CD14-positive monocyte (primary cell): ENCODE measurements around the gene RSPH4A. TPM values are rescaled to one million over a fixed set of nuclear protein-coding genes. Genes with fewer than 3 reads are reported as not detected.
"Not testable (repeated sequence)": the region's sequence is repeated elsewhere in the genome, so short reads cannot be mapped to it uniquely, and the experiment has no call there.

ENCODE experiments used
- DNase-seq, 3 donors: peaks; one replicate each; pipeline ENCODE4 v3.0.0-alpha.2; 2011 to 2022
- H2AFZ ChIP-seq: 2 replicates; pipeline ENCODE4 v1.6.0; 2012; ENCODE audit warnings: mild to moderate bottlenecking, low read depth, low read length, inconsistent platforms; ENCODE audit not compliant: insufficient read depth, poor library complexity, severe bottlenecking
- H3K27ac ChIP-seq, 2 donors: 1 replicate in 1 of 2; 2 replicates in 1 of 2; pipeline ENCODE4 v1.5.1; 2012 to 2013; ENCODE audit warnings: low read length in 2 of 2, control low read depth in 1 of 2, inconsistent platforms in 1 of 2, low read depth in 1 of 2, mild to moderate bottlenecking in 1 of 2
- H3K27me3 ChIP-seq, 2 donors: one replicate each; pipeline versions ENCODE4 v1.6.0 to v1.6.1; 2011 to 2013; ENCODE audit warnings: low read length in 2 of 2; ENCODE audit not compliant: control insufficient read depth in 2 of 2, insufficient read depth in 2 of 2
- H3K36me3 ChIP-seq, 2 donors: replicated peaks in 1 of 2; 1 replicate in 1 of 2; 2 replicates in 1 of 2; pipeline versions ENCODE4 v1.5.1 to v1.6.1; 2012 to 2013; ENCODE audit warnings: low read length in 2 of 2, control low read depth in 1 of 2, inconsistent platforms in 1 of 2, mild to moderate bottlenecking in 1 of 2; ENCODE audit not compliant: insufficient read depth in 2 of 2, control insufficient read depth in 1 of 2
- H3K4me1 ChIP-seq, 2 donors: 1 replicate in 1 of 2; 2 replicates in 1 of 2; pipeline versions ENCODE4 v1.5.1 to v1.6.1; 2012 to 2013; ENCODE audit warnings: low read length in 2 of 2, control low read depth in 1 of 2, inconsistent platforms in 1 of 2, mild to moderate bottlenecking in 1 of 2, moderate library complexity in 1 of 2; ENCODE audit not compliant: insufficient read depth in 2 of 2, control insufficient read depth in 1 of 2
- H3K4me2 ChIP-seq: replicated peaks from 2 replicates; pipeline ENCODE3; 2012; ENCODE audit warnings: low read length, moderate library complexity, mild to moderate bottlenecking; ENCODE audit not compliant: poor library complexity, severe bottlenecking; ENCODE audit errors: extremely low read depth
- H3K4me3 ChIP-seq, 3 experiments: fragments of 200-600 bp in 1 of 3; sonication (generic) in 1 of 3; replicated peaks in 1 of 3; 1 replicate in 2 of 3; 2 replicates in 1 of 3; pipeline ENCODE4 v1.5.1; 2011 to 2013; ENCODE audit warnings: low read length in 3 of 3, mild to moderate bottlenecking in 3 of 3, control low read depth in 2 of 3, low read depth in 2 of 3, inconsistent platforms in 1 of 3, moderate library complexity in 1 of 3
- H3K79me2 ChIP-seq: 2 replicates; pipeline ENCODE4 v1.6.0; 2012; ENCODE audit warnings: mild to moderate bottlenecking, control low read depth, inconsistent platforms, low read length, moderate library complexity; ENCODE audit not compliant: insufficient read depth
- H3K9ac ChIP-seq: 2 replicates; pipeline ENCODE4 v1.6.0; 2017; ENCODE audit warnings: low read length, mild to moderate bottlenecking; ENCODE audit not compliant: insufficient read depth, poor library complexity, severe bottlenecking
- H3K9me3 ChIP-seq, 2 donors: replicated peaks in 1 of 2; 1 replicate in 1 of 2; 2 replicates in 1 of 2; pipeline versions ENCODE4 v1.5.1 to v1.6.1; 2012 to 2013; ENCODE audit warnings: low read length in 2 of 2, control low read depth in 1 of 2; ENCODE audit not compliant: control insufficient read depth in 1 of 2, insufficient read depth in 1 of 2
- H4K20me1 ChIP-seq: 2 replicates; pipeline ENCODE4 v1.6.0; 2012; ENCODE audit warnings: mild to moderate bottlenecking, low read length, control low read depth, moderate library complexity; ENCODE audit not compliant: insufficient read depth
- H3K27ac Mint-ChIP-seq, 7 donors: one replicate each; pipeline ENCODE4 v1.8.0; 2020; ENCODE audit warnings: mild to moderate bottlenecking in 7 of 7, mixed read lengths in 7 of 7, moderate library complexity in 6 of 7, inconsistent platforms in 2 of 7
- H3K27me3 Mint-ChIP-seq, 3 donors: one replicate each; pipeline ENCODE4 v1.8.0; 2021 to 2022; ENCODE audit warnings: low read depth in 3 of 3, mild to moderate bottlenecking in 3 of 3, mixed read lengths in 3 of 3, moderate library complexity in 3 of 3, inconsistent platforms in 1 of 3
- H3K36me3 Mint-ChIP-seq, 2 donors: one replicate each; pipeline ENCODE4 v1.8.0; 2020; ENCODE audit warnings: mixed read lengths in 2 of 2, inconsistent platforms in 1 of 2, mild to moderate bottlenecking in 1 of 2
- H3K4me1 Mint-ChIP-seq: one replicate; pipeline ENCODE4 v1.8.0; 2020; ENCODE audit warnings: mild to moderate bottlenecking, mixed read lengths
- H3K4me3 Mint-ChIP-seq, 2 donors: one replicate each; pipeline ENCODE4 v1.8.0; 2020; ENCODE audit warnings: mild to moderate bottlenecking in 2 of 2, mixed read lengths in 2 of 2, moderate library complexity in 1 of 2
- H3K9me3 Mint-ChIP-seq, 7 donors: one replicate each; pipeline ENCODE4 v1.8.0; 2020 to 2022; ENCODE audit warnings: mixed read lengths in 7 of 7, mild to moderate bottlenecking in 6 of 7, moderate library complexity in 6 of 7, inconsistent platforms in 2 of 7
- WGBS: methylation state at CpG from one replicate; pipeline ENCODE4 v1.1.5; 2013; ENCODE audit warnings: missing lambda C conversion rate; ENCODE audit not compliant: insufficient coverage; 5-methylcytosine and 5-hydroxymethylcytosine counted together
- intact Hi-C, 2 donors: fragments of 100-400 bp; cut with micrococcal nuclease; formaldehyde crosslinking; loops; one replicate each; pipeline versions ENCODE4 v1.15.0 to v1.15.1; 2023
- polyA plus RNA-seq, 3 donors: library from polyadenylated mRNA; depleted of rRNA in 1 of 3; unstranded in 2 of 3; stranded (reverse) in 1 of 3; fragments of 300-500 nt in 2 of 3; fragments of >200 nt in 1 of 3; fragmentation: Illumina TruSeq in 2 of 3; gene quantifications; 1 replicate in 2 of 3; 2 replicates in 1 of 3; pipeline ENCODE4 v1.2.3, GENCODE V29; 2012 to 2021
- TF ChIP-seq, protein P1 (sequence below): fragments of 200-600 bp; IDR thresholded peaks from one replicate; pipeline ENCODE4 v1.8.0; 2022; ENCODE audit warnings: antibody characterized with exemption, mild to moderate bottlenecking

Gene RSPH4A
- polyA plus RNA-seq, 3 donors = 0.15 TPM; not detected in 2

GRCh38 chr6:116596815-116597214 lies 19.5 kb upstream of the RSPH4A start:
- intact Hi-C loops = no loop called here
- TF ChIP-seq, protein P1, sequence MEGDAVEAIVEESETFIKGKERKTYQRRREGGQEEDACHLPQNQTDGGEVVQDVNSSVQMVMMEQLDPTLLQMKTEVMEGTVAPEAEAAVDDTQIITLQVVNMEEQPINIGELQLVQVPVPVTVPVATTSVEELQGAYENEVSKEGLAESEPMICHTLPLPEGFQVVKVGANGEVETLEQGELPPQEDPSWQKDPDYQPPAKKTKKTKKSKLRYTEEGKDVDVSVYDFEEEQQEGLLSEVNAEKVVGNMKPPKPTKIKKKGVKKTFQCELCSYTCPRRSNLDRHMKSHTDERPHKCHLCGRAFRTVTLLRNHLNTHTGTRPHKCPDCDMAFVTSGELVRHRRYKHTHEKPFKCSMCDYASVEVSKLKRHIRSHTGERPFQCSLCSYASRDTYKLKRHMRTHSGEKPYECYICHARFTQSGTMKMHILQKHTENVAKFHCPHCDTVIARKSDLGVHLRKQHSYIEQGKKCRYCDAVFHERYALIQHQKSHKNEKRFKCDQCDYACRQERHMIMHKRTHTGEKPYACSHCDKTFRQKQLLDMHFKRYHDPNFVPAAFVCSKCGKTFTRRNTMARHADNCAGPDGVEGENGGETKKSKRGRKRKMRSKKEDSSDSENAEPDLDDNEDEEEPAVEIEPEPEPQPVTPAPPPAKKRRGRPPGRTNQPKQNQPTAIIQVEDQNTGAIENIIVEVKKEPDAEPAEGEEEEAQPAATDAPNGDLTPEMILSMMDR = no peak
- 67% methylated on average over 1 of the region's 4 CpGs for whole genome bisulfite sequencing
- peaks cover 0 to 2% (median 0%) of the 10 kb centered on the region in 7 donors for H3K9me3 Mint-ChIP-seq
- H3K27me3 Mint-ChIP-seq = peaks cover 0 to 2% (median 0%) of the 10 kb centered on the region in 3 donors
- peaks cover 46 to 52% of the 10 kb centered on the region in 2 donors for H3K36me3 Mint-ChIP-seq
- no peak overlapping the region for H3K27ac Mint-ChIP-seq
- Histone ChIP-seq H3K4me2 (no peak overlapping the region), H3K36me3 (peaks cover 28 to 51% of the 10 kb centered on the region in 2 donors), H3K9ac (no peak overlapping the region), H3K27ac (no peak overlapping the region), H3K4me1 (no peaks in the 10 kb centered on the region), H3K79me2 (no peaks in the 10 kb centered on the region), H4K20me1 (no peaks in the 10 kb centered on the region), H3K9me3 (no peaks in the 10 kb centered on the region), H3K27me3 (no peaks in the 10 kb centered on the region), H2AFZ (no peak overlapping the region), H3K4me3 (no peak overlapping the region)
- DNase-seq = no peak
- H3K4me3 Mint-ChIP-seq = no peak overlapping the region
- H3K4me1 Mint-ChIP-seq = no peaks in the 10 kb centered on the region

DNA sequence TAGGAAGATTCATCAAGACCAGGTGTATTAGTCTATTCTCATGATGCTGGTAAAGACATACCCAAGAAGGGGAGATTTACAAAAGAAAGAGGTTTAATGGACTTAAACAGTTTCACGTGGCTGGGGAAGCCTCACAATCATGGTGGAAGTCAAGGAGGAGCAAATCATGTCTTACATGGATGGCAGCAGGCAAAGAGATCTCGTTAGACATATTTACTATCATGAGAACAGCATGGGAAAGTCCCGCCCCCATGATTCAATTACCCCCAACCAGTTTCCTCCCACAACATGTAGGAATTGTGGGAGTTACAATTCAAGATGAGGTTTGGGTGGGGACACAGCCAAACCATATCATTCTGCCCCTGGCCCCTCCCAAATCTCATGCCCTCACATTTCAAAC lies 12.4 kb upstream of the RSPH4A start:
- WGBS = 83% methylated on average over 1 of the region's 3 CpGs
- H3K27ac Mint-ChIP-seq, H3K27me3 ChIP-seq, H3K9me3 ChIP-seq, H3K36me3 ChIP-seq, H3K4me3 Mint-ChIP-seq, H3K9ac ChIP-seq, intact Hi-C loops, H3K4me1 ChIP-seq, H3K4me3 ChIP-seq, H2AFZ ChIP-seq, H3K79me2 ChIP-seq, DNase-seq, H3K27ac ChIP-seq, H3K4me1 Mint-ChIP-seq, H3K4me2 ChIP-seq, H3K27me3 Mint-ChIP-seq, H3K9me3 Mint-ChIP-seq, H4K20me1 ChIP-seq: not testable (repeated sequence)
- H3K36me3 Mint-ChIP-seq = peaks cover 11 to 18% of the 10 kb centered on the region in 2 donors

DNA sequence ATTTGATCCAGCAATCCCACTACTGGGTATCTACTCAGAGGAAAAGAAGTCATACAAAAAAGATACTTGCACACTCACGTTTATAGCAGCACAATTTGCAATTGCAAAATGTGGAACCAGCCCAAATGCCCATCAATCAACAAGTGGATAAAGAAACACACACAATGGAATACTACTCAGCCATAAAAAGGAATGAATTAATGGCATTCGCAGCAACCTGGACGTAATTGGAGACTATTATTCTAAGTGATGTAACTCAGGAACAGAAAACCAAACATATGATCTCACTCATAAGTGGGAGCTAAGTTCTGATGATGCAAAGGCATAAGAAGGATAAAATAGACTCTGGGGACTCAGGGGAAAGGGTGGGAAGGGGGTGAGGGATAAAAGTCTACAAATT lies 11.4 kb upstream of the RSPH4A start:
- no CpG with 5 or more reads among the region's 3 CpGs for WGBS
- DNase-seq, H3K4me3 Mint-ChIP-seq: not testable (repeated sequence)

More for the DNA sequence above, 11.4 kb upstream of the RSPH4A start:
- H3K9ac ChIP-seq, H3K27ac ChIP-seq, H3K9me3 ChIP-seq, H3K4me1 ChIP-seq, H3K27me3 ChIP-seq, H3K4me3 ChIP-seq, H3K4me2 ChIP-seq, intact Hi-C loops, H2AFZ ChIP-seq, H3K27ac Mint-ChIP-seq, H3K27me3 Mint-ChIP-seq, H3K4me1 Mint-ChIP-seq, H3K36me3 ChIP-seq, H3K79me2 ChIP-seq, H4K20me1 ChIP-seq, H3K9me3 Mint-ChIP-seq: not testable (repeated sequence)
- peaks cover 11 to 15% of the 10 kb centered on the region in 2 donors for H3K36me3 Mint-ChIP-seq
